VCaP (cell line): ENCODE data around the gene DRG2.

Experiments used
- H3K27ac ChIP-seq: fragments of 450-650 bp; 2 replicates; pipeline ENCODE4 v1.5.1; 2017
- CTCF ChIP-seq: fragments of 450-650 bp; conservative IDR thresholded peaks from 2 replicates; pipeline ENCODE4 v1.5.1; 2017; ENCODE audit warnings: mild to moderate bottlenecking, moderate library complexity

Gene DRG2

GRCh38 chr17:18107971-18108370, 20.2 kb downstream of the DRG2 start:
- no peak overlapping the region for H3K27ac ChIP-seq
- no peak for TF ChIP-seq CTCF

- H3K27ac ChIP-seq, result no peak within 1 kb of the TSS
- TF ChIP-seq CTCF, result no peak
These were observed 20.9 kb downstream of the DRG2 start, which contains the start of gene MYO15A for GRCh38 chr17:18108401-18109312. Gene MYO15A, plus strand, starts transcription at chr17:18108756. Its CDS starts 10,045 bp downstream, at chr17:18118801.

GRCh38 chr17:18109935-18110485, 22.3 kb downstream of the DRG2 start:
- no peak for TF ChIP-seq CTCF
- no peak overlapping the region for H3K27ac ChIP-seq

GRCh38 chr17:18110636-18111145, 22.9 kb downstream of the DRG2 start:
- TF ChIP-seq CTCF, result no peak
- no peak overlapping the region for H3K27ac ChIP-seq

GRCh38 chr17:18111330-18111971, 23.7 kb downstream of the DRG2 start:
- H3K27ac ChIP-seq, result no peak overlapping the region
- no peak for TF ChIP-seq CTCF

- no peak for TF ChIP-seq CTCF
- no peak overlapping the region for H3K27ac ChIP-seq
These were observed 27.8 kb downstream of the DRG2 start for GRCh38 chr17:18115517-18115916.

- no peak overlapping the region for H3K27ac ChIP-seq
- no peak for TF ChIP-seq CTCF
These were observed 28.3 kb downstream of the DRG2 start for GRCh38 chr17:18116078-18116477.
